Activated naive CD4-positive, alpha-beta T cell treated with anti-CD3 and anti-CD28 coated beads, Interleukin-2, amount 50 U/mL, for 24 hours (primary cell): ENCODE data around the gene CADPS2.
A peak's percentile ranks its signal among the peaks of the same experiment; 100 is the strongest.

Experiments
- H3K27ac Mint-ChIP-seq: one replicate; pipeline ENCODE4 v1.8.0; 2021; ENCODE audit warnings: mild to moderate bottlenecking, mixed read lengths
- H3K27me3 Mint-ChIP-seq: one replicate; pipeline ENCODE4 v1.8.0; 2021; ENCODE audit warnings: mixed read lengths
- H3K36me3 Mint-ChIP-seq: one replicate; pipeline ENCODE4 v1.8.0; 2021; ENCODE audit warnings: mixed read lengths
- H3K4me1 Mint-ChIP-seq: one replicate; pipeline ENCODE4 v1.8.0; 2021; ENCODE audit warnings: mixed read lengths
- H3K4me3 Mint-ChIP-seq: one replicate; pipeline ENCODE4 v1.8.0; 2021; ENCODE audit warnings: mild to moderate bottlenecking, mixed read lengths
- H3K9me3 Mint-ChIP-seq: one replicate; pipeline ENCODE4 v1.8.0; 2021; ENCODE audit warnings: mixed read lengths

The CADPS2 gene

GRCh38 chr7:122886357-122887081 lies at the start of gene CADPS2:
Gene CADPS2, minus strand, starts transcription at chr7:122886460. Its CDS starts 123 bp downstream, at chr7:122886337.
- H3K27ac Mint-ChIP-seq: no peak within 1 kb of the TSS
- H3K27me3 Mint-ChIP-seq: peaks cover 48% of the 10 kb centered on the region
- no peaks in the 10 kb centered on the region for H3K9me3 Mint-ChIP-seq
- H3K4me3 Mint-ChIP-seq: peak within 1 kb of the TSS; percentile 36
- H3K36me3 Mint-ChIP-seq: no peaks in the 10 kb centered on the region
- H3K4me1 Mint-ChIP-seq: peaks cover 5% of the 10 kb centered on the region

GRCh38 chr7:122935620-122936019 lies 49.4 kb upstream of the CADPS2 start:
- H3K36me3 Mint-ChIP-seq: no peaks in the 10 kb centered on the region
- no peaks in the 10 kb centered on the region for H3K9me3 Mint-ChIP-seq
- H3K4me1 Mint-ChIP-seq: no peaks in the 10 kb centered on the region
- H3K27ac Mint-ChIP-seq: no peak overlapping the region
- no peak overlapping the region for H3K4me3 Mint-ChIP-seq
- no peaks in the 10 kb centered on the region for H3K27me3 Mint-ChIP-seq

GRCh38 chr7:122919643-122920181 lies 33.5 kb upstream of the CADPS2 start:
- Mint-ChIP-seq H3K27me3 (no peaks in the 10 kb centered on the region), H3K36me3 (no peaks in the 10 kb centered on the region), H3K27ac (no peak overlapping the region), H3K4me1 (no peaks in the 10 kb centered on the region), H3K4me3 (no peak overlapping the region), H3K9me3 (no peaks in the 10 kb centered on the region)

- no peak overlapping the region for H3K27ac Mint-ChIP-seq
- H3K4me3 Mint-ChIP-seq: no peak overlapping the region
- H3K36me3 Mint-ChIP-seq: no peaks in the 10 kb centered on the region
- H3K27me3 Mint-ChIP-seq: no peaks in the 10 kb centered on the region
- no peaks in the 10 kb centered on the region for H3K4me1 Mint-ChIP-seq
- H3K9me3 Mint-ChIP-seq: peaks cover 8% of the 10 kb centered on the region
Observed at GRCh38 chr7:122914812-122915211, 28.6 kb upstream of the CADPS2 start.

- no peaks in the 10 kb centered on the region for H3K27me3 Mint-ChIP-seq
- no peaks in the 10 kb centered on the region for H3K36me3 Mint-ChIP-seq
- H3K4me1 Mint-ChIP-seq: no peaks in the 10 kb centered on the region
- no peak overlapping the region for H3K4me3 Mint-ChIP-seq
- no peak overlapping the region for H3K27ac Mint-ChIP-seq
- H3K9me3 Mint-ChIP-seq: peaks cover 8% of the 10 kb centered on the region
Observed at GRCh38 chr7:122913608-122914007, 27.3 kb upstream of the CADPS2 start.

GRCh38 chr7:122902751-122903495 lies 16.7 kb upstream of the CADPS2 start:
- Mint-ChIP-seq H3K4me3 (no peak overlapping the region), H3K27ac (no peak overlapping the region), H3K9me3 (no peaks in the 10 kb centered on the region), H3K36me3 (no peaks in the 10 kb centered on the region), H3K27me3 (no peaks in the 10 kb centered on the region), H3K4me1 (no peaks in the 10 kb centered on the region)

GRCh38 chr7:122901250-122901649 lies 15.0 kb upstream of the CADPS2 start:
- Mint-ChIP-seq H3K27ac (no peak overlapping the region), H3K9me3 (no peaks in the 10 kb centered on the region), H3K4me3 (no peak overlapping the region), H3K36me3 (no peaks in the 10 kb centered on the region), H3K27me3 (no peaks in the 10 kb centered on the region), H3K4me1 (no peaks in the 10 kb centered on the region)

- Mint-ChIP-seq H3K27ac (no peak overlapping the region), H3K4me1 (no peaks in the 10 kb centered on the region), H3K36me3 (no peaks in the 10 kb centered on the region), H3K9me3 (no peaks in the 10 kb centered on the region), H3K27me3 (no peaks in the 10 kb centered on the region), H3K4me3 (no peak overlapping the region)
Observed at GRCh38 chr7:122896509-122896908, 10.2 kb upstream of the CADPS2 start.

- H3K4me3 Mint-ChIP-seq: no peak overlapping the region
- H3K27me3 Mint-ChIP-seq: peaks cover 10% of the 10 kb centered on the region
- H3K36me3 Mint-ChIP-seq: no peaks in the 10 kb centered on the region
- no peaks in the 10 kb centered on the region for H3K4me1 Mint-ChIP-seq
- H3K9me3 Mint-ChIP-seq: no peaks in the 10 kb centered on the region
- no peak overlapping the region for H3K27ac Mint-ChIP-seq
Observed at GRCh38 chr7:122893486-122893885, 7.2 kb upstream of the CADPS2 start.

GRCh38 chr7:122889116-122889515 lies 2.9 kb upstream of the CADPS2 start:
- Mint-ChIP-seq H3K4me1 (peaks cover 5% of the 10 kb centered on the region), H3K27ac (no peak overlapping the region), H3K27me3 (peaks cover 36% of the 10 kb centered on the region), H3K9me3 (no peaks in the 10 kb centered on the region), H3K36me3 (no peaks in the 10 kb centered on the region), H3K4me3 (no peak overlapping the region)

- Mint-ChIP-seq H3K27me3 (peaks cover 43% of the 10 kb centered on the region), H3K9me3 (no peaks in the 10 kb centered on the region), H3K4me3 (no peak overlapping the region), H3K36me3 (no peaks in the 10 kb centered on the region), H3K4me1 (peaks cover 5% of the 10 kb centered on the region), H3K27ac (no peak overlapping the region)
Observed at GRCh38 chr7:122887848-122888247, 1.6 kb upstream of the CADPS2 start.

- Mint-ChIP-seq H3K4me3 (peak overlapping the region; percentile 36), H3K27me3 (peaks cover 48% of the 10 kb centered on the region), H3K4me1 (peaks cover 5% of the 10 kb centered on the region), H3K36me3 (no peaks in the 10 kb centered on the region), H3K27ac (no peak overlapping the region), H3K9me3 (no peaks in the 10 kb centered on the region)
Observed at GRCh38 chr7:122887198-122887597, 938 bp upstream of the CADPS2 start.

GRCh38 chr7:122885583-122886356 lies 490 bp downstream of the CADPS2 start:
- H3K27ac Mint-ChIP-seq: no peak overlapping the region
- H3K4me1 Mint-ChIP-seq: peaks cover 5% of the 10 kb centered on the region
- H3K36me3 Mint-ChIP-seq: no peaks in the 10 kb centered on the region
- H3K9me3 Mint-ChIP-seq: no peaks in the 10 kb centered on the region
- H3K4me3 Mint-ChIP-seq: peak overlapping the region; percentile 31
- peaks cover 48% of the 10 kb centered on the region for H3K27me3 Mint-ChIP-seq

GRCh38 chr7:122884186-122884585 lies 2.1 kb downstream of the CADPS2 start:
- no peak overlapping the region for H3K27ac Mint-ChIP-seq
- no peaks in the 10 kb centered on the region for H3K9me3 Mint-ChIP-seq
- H3K27me3 Mint-ChIP-seq: peaks cover 41% of the 10 kb centered on the region
- peaks cover 5% of the 10 kb centered on the region for H3K4me1 Mint-ChIP-seq
- no peak overlapping the region for H3K4me3 Mint-ChIP-seq
- no peaks in the 10 kb centered on the region for H3K36me3 Mint-ChIP-seq

GRCh38 chr7:122883049-122883680 lies 3.1 kb downstream of the CADPS2 start:
- Mint-ChIP-seq H3K36me3 (no peaks in the 10 kb centered on the region), H3K4me1 (peaks cover 5% of the 10 kb centered on the region), H3K27ac (no peak overlapping the region), H3K9me3 (no peaks in the 10 kb centered on the region), H3K4me3 (no peak overlapping the region), H3K27me3 (peaks cover 35% of the 10 kb centered on the region)
